GM19351 (cell line): Measurements from ENCODE around the gene RABGAP1L.
"Not testable (repeated sequence)": the region's sequence is repeated elsewhere in the genome, so short reads cannot be mapped to it uniquely, and the experiment has no call there.

Experiments
- ATAC-seq: cut with Tn5 transposase; IDR thresholded peaks from one replicate; pipeline ENCODE4 v1.9.1; 2021; ENCODE audit warnings: mild to moderate bottlenecking, moderate library complexity; ENCODE audit not compliant: unreplicated experiment

Gene RABGAP1L

GRCh38 chr1:174535207-174535606 lies 375.9 kb downstream of the RABGAP1L start:
- no peak for ATAC-seq

- not testable (repeated sequence) for ATAC-seq
These were observed 384.1 kb downstream of the RABGAP1L start for GRCh38 chr1:174543421-174543820.

- no peak for ATAC-seq
These were observed 391.0 kb downstream of the RABGAP1L start for GRCh38 chr1:174550296-174550695.

- no peak for ATAC-seq
These were observed 397.1 kb downstream of the RABGAP1L start for GRCh38 chr1:174556392-174556791.

GRCh38 chr1:174568551-174568950 lies 409.2 kb downstream of the RABGAP1L start:
- ATAC-seq: no peak

GRCh38 chr1:174569240-174569639 lies 409.9 kb downstream of the RABGAP1L start:
- ATAC-seq: no peak

GRCh38 chr1:174572771-174573170 lies 413.5 kb downstream of the RABGAP1L start:
- ATAC-seq: no peak

GRCh38 chr1:174576120-174576519 lies 416.8 kb downstream of the RABGAP1L start:
- not testable (repeated sequence) for ATAC-seq

- ATAC-seq: no peak
These were observed 418.4 kb downstream of the RABGAP1L start for GRCh38 chr1:174577681-174578080.

- ATAC-seq: no peak
These were observed 421.5 kb downstream of the RABGAP1L start for GRCh38 chr1:174580801-174581200.

GRCh38 chr1:174583316-174583715 lies 424.0 kb downstream of the RABGAP1L start:
- no peak for ATAC-seq

- no peak for ATAC-seq
These were observed 424.8 kb downstream of the RABGAP1L start for GRCh38 chr1:174584071-174584470.

GRCh38 chr1:174588618-174589017 lies 429.3 kb downstream of the RABGAP1L start:
- not testable (repeated sequence) for ATAC-seq

GRCh38 chr1:174605198-174605597 lies 445.9 kb downstream of the RABGAP1L start:
- ATAC-seq: no peak

- ATAC-seq: no peak
These were observed 447.2 kb downstream of the RABGAP1L start for GRCh38 chr1:174606471-174606870.

GRCh38 chr1:174617905-174618304 lies 458.6 kb downstream of the RABGAP1L start:
- ATAC-seq: not testable (repeated sequence)

- ATAC-seq: no peak
These were observed 464.2 kb downstream of the RABGAP1L start for GRCh38 chr1:174623324-174624035.

- no peak for ATAC-seq
These were observed 467.0 kb downstream of the RABGAP1L start for GRCh38 chr1:174626031-174627025.

GRCh38 chr1:174637487-174637886 lies 478.2 kb downstream of the RABGAP1L start:
- no peak for ATAC-seq

GRCh38 chr1:174639461-174639860 lies 480.1 kb downstream of the RABGAP1L start:
- ATAC-seq: no peak

GRCh38 chr1:174640783-174641182 lies 481.5 kb downstream of the RABGAP1L start:
- no peak for ATAC-seq

GRCh38 chr1:174642393-174642792 lies 483.1 kb downstream of the RABGAP1L start:
- no peak for ATAC-seq
